ENCODE results near the gene C1orf50.
"Not testable (repeated sequence)": the region's sequence is repeated elsewhere in the genome, so short reads cannot be mapped to it uniquely, and the experiment has no call there.

The C1orf50 gene

DNA sequence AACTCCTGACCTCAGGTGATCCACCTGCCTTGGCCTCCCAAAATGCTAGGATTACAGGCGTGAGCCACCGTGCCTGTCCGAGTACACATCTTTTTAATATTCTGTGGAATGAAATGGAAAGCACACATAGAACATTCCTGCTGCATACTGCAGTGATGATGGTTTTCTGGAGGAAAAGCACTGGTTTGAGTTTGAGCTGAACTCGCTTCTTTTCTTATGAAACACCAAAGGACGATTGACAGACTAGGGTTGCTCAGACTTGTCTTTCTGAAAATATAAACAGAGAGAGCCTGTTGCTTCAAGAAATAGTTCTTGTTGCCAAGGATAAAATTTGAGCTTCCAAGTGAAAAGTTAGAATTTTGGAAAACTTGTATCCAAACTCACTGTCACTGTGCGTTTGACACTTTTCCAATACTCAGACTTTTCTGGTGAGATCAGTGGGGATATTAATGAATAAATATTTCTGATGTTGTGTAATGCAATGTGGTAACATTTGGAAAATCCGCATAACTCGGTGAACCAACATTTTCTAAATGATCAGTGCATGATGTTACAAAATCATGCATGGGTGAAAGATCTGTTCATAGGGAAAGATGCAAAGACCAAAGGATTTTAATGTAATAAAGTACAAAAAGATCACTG is 34.9 kb downstream of the C1orf50 start:
- Histone ChIP-seq H3K9me3 (ENCODE audit: control insufficient read depth in 2 of 2, low read length in 2 of 2) (no peaks in the 10 kb centered on the region), H3K4me3 (ENCODE audit: low read length in 2 of 2) (no peak overlapping the region), H3K27me3 (ENCODE audit: control insufficient read depth in 1 of 2, insufficient read depth in 2 of 2, low read length in 2 of 2) (no peaks in the 10 kb centered on the region), H3K36me3 (ENCODE audit: control insufficient read depth in 2 of 2, insufficient read depth in 2 of 2, low read length in 2 of 2) (peaks cover 3% of the 10 kb centered on the region in 2 donors), H3K4me1 (ENCODE audit: control insufficient read depth, insufficient read depth, low read length) (peaks cover 2% of the 10 kb centered on the region), H3K27ac (ENCODE audit: low read length) (no peak overlapping the region), H3K9ac (ENCODE audit: low read length in 2 of 2) (no peak overlapping the region)

DNA sequence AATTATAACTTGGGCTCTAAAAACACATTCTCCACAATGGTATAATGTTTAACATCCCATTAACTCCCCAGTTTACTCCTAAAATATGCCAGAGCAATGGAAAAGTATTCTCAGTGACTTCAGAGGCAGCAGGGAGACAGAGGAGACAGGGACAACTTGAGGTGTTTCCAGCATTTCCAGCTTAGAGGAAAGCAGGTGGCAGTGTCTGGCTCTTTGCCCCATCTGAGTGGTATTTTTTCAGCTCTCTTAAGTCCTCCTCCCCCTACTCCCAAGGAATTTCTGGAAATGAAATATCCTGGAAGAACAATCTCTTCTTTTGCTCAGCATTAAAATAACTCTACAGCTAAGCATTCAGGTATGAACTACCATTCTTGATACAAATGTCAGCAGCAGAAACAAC is 39.1 kb downstream of the C1orf50 start:
- Histone ChIP-seq H3K9me3 (ENCODE audit: control insufficient read depth in 2 of 2, low read length in 2 of 2) (no peaks in the 10 kb centered on the region), H3K27me3 (ENCODE audit: control insufficient read depth in 1 of 2, insufficient read depth in 2 of 2, low read length in 2 of 2) (no peaks in the 10 kb centered on the region), H3K36me3 (ENCODE audit: control insufficient read depth in 2 of 2, insufficient read depth in 2 of 2, low read length in 2 of 2) (peaks cover 3 to 6% of the 10 kb centered on the region in 2 donors), H3K27ac (ENCODE audit: low read length) (no peak overlapping the region), H3K4me3 (ENCODE audit: low read length in 2 of 2) (no peak overlapping the region), H3K4me1 (ENCODE audit: control insufficient read depth, insufficient read depth, low read length) (peaks cover 2% of the 10 kb centered on the region), H3K9ac (ENCODE audit: low read length in 2 of 2) (no peak overlapping the region)

DNA sequence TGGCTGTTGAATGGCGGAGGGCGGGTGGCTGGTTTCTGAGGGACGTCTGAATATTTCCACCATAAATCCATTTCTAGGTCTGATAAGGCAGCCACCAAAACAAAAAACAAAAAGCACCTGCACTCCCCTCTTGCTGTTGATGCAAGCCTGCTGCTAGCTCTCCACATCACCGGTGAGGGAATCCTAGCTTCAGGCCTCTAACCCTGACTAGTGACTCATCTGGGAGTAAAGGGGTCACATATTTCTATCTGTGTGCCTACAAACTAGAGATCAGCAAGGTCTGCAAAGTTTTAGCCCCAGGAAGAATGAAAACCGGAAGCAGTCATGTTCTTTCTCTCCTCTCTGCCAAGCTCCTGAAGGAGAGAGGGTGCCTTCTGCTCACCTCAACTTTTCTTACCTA is 39.5 kb downstream of the C1orf50 start:
- Histone ChIP-seq H3K36me3 (ENCODE audit: control insufficient read depth in 2 of 2, insufficient read depth in 2 of 2, low read length in 2 of 2) (peaks cover 3 to 9% of the 10 kb centered on the region in 2 donors), H3K4me3 (ENCODE audit: low read length in 2 of 2) (no peak overlapping the region), H3K9ac (ENCODE audit: low read length in 2 of 2) (no peak overlapping the region), H3K27me3 (ENCODE audit: control insufficient read depth in 1 of 2, insufficient read depth in 2 of 2, low read length in 2 of 2) (no peaks in the 10 kb centered on the region), H3K27ac (ENCODE audit: low read length) (no peak overlapping the region), H3K4me1 (ENCODE audit: control insufficient read depth, insufficient read depth, low read length) (peaks cover 2% of the 10 kb centered on the region), H3K9me3 (ENCODE audit: control insufficient read depth in 2 of 2, low read length in 2 of 2) (no peaks in the 10 kb centered on the region)

DNA sequence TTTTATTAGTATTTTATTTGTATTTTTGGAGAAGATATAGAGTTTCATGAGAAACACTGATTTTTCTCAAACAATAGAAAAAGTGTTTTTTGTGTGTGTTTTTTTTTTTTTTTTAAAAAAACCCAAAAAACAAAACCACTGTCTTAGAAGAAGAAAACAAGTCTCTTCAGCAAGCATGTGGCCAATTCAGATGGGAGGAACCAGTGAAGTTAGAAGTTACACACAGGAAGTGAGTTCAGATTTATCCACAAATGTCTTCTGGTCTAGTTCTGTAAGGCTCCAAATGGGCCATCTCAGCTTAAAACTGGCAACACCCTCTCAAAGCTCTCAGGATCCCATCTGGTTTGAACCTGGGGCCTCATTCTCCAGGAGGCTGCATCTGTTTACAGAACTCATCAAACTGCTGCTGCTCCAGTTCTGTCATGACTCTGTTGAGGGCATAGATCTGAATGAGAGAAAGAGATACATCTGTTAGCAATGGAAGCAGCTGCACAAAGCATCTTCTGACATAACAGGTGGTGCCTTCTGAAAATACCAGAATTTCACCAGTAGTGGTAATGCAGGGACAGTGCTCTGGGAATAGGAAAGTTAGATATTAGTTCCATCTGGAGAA is 40.1 kb downstream of the C1orf50 start:
- Histone ChIP-seq H3K27me3 (ENCODE audit: control insufficient read depth in 1 of 2, insufficient read depth in 2 of 2, low read length in 2 of 2) (no peaks in the 10 kb centered on the region), H3K9ac (ENCODE audit: low read length in 2 of 2) (no peak overlapping the region), H3K36me3 (ENCODE audit: control insufficient read depth in 2 of 2, insufficient read depth in 2 of 2, low read length in 2 of 2) (peaks cover 3 to 9% of the 10 kb centered on the region in 2 donors), H3K4me1 (ENCODE audit: control insufficient read depth, insufficient read depth, low read length) (peaks cover 2% of the 10 kb centered on the region), H3K9me3 (ENCODE audit: control insufficient read depth in 2 of 2, low read length in 2 of 2) (no peaks in the 10 kb centered on the region), H3K27ac (ENCODE audit: low read length) (no peak overlapping the region), H3K4me3 (ENCODE audit: low read length in 2 of 2) (no peak overlapping the region)

DNA sequence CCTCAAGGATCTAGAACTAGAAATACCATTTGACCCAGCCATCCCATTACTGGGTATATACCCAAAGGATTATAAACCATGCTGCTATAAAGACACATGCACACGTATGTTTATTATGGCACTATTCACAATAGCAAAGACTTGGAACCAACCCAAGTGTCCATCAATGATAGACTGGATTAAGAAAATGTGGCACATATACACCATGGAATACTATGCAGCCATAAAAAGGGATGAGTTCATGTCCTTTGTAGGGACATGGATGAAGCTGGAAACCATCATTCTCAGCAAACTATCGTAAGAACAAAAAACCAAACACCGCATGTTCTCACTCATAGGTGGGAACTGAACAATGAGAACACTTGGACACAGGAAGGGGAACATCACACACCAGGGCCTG is 47.8 kb downstream of the C1orf50 start:
- not testable (repeated sequence) for H3K9ac ChIP-seq (ENCODE audit: low read length in 2 of 2); H3K9me3 ChIP-seq (ENCODE audit: control insufficient read depth in 2 of 2, low read length in 2 of 2); H3K4me1 ChIP-seq (ENCODE audit: control insufficient read depth, insufficient read depth, low read length)

DNA sequence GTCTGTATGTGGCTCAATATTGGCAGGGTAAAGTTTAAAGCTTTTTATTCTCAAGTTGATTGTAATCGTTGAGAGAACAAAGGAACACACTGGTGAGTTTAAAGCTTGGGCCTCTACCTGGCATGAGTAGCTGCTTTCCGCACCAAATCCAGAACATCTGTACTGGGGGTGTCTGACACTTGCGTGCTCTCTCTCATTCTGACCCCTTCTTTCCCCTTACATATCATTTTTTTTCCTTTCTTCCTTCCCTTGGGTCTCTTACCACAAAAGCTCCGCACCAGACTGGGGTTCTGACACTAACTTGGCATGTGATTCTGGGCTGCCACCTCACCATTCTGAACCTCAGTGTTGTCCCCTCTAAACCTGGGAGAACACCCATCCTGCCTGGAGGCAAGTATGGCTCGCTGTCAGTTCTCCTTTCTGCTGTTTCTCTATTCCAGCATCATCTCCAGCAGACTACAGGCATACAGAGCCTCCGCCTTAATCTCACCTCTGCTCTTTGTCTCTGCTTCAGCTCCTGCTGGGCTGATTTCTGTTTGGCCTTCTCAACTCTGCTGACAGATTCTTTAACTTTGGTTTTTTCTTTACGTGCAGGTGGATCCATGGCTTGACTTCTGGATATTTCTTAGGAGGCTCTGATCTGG is 49.0 kb downstream of the C1orf50 start:
- Histone ChIP-seq H3K4me3 (ENCODE audit: low read length in 2 of 2) (peak overlapping the region; percentile 91 to 96), H3K9me3 (ENCODE audit: control insufficient read depth in 2 of 2, low read length in 2 of 2) (no peaks in the 10 kb centered on the region), H3K9ac (ENCODE audit: low read length in 2 of 2) (peak overlapping the region; percentile 80 to 89), H3K27ac (ENCODE audit: low read length) (peak overlapping the region; percentile 79), H3K4me1 (ENCODE audit: control insufficient read depth, insufficient read depth, low read length) (peaks cover 9% of the 10 kb centered on the region), H3K36me3 (ENCODE audit: control insufficient read depth in 2 of 2, insufficient read depth in 2 of 2, low read length in 2 of 2) (peaks cover 5 to 9% of the 10 kb centered on the region in 2 donors), H3K27me3 (ENCODE audit: control insufficient read depth in 1 of 2, insufficient read depth in 2 of 2, low read length in 2 of 2) (no peaks in the 10 kb centered on the region)

More for the DNA sequence above, 47.8 kb downstream of the C1orf50 start:
- H3K27ac ChIP-seq (ENCODE audit: low read length); H3K4me3 ChIP-seq (ENCODE audit: low read length in 2 of 2); H3K36me3 ChIP-seq (ENCODE audit: control insufficient read depth in 2 of 2, insufficient read depth in 2 of 2, low read length in 2 of 2); H3K27me3 ChIP-seq (ENCODE audit: control insufficient read depth in 1 of 2, insufficient read depth in 2 of 2, low read length in 2 of 2): not testable (repeated sequence)

DNA sequence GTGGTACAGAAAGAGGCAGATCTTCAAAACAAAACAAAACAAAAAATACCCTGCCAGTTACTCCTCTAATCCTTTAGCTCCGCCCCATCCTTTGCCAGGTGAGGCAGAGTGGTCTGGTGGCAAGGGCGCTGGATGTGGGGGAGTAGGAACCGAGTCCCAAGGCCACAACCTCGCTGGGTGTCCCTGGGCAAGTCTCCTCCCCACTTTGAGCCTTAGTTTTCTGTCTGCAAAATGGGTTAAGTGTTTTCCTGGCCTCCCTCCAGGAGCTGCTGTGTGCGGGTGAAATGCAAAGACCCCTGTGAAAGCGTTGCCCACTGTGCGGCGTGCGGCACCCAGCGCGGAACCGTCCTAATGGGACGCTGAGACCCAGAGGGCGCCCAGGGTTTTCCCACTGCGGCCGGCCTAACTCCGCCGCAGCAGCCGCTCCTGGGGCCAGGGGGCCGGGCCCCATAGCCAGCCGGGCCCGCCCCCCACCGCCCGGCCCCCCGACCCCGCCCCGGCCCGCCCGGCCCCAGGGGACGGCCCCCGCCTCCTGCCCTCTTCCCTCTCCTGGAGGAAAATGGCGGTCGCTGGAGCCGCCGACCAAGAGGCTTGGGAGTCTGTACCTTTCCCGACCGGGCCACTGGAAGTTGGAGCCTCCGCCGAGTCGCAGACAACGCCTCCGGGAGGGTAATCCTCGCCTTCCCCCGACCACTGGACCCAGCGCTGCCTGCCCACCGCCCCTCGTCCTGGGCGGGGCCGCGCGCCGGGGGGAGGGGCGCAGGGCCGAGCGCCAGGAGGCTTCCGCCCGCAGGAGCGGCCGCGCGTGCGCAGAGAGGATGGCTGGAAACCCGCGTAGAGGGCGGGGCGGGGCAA is 49.8 kb downstream of the C1orf50 start, which contains the start of the genes ERMAP and SVBP:
ERMAP (plus strand) TSS at position 538 of the 855 bp plus-strand sequence. CDS start 13,327 bp downstream, outside the sequence.
SVBP (minus strand) TSS at position 813 of the 855 bp plus-strand sequence. CDS start 853 bp downstream, outside the sequence.
- H3K27me3 ChIP-seq (ENCODE audit: control insufficient read depth in 1 of 2, insufficient read depth in 2 of 2, low read length in 2 of 2), result no peaks in the 10 kb centered on the region
- H3K4me3 ChIP-seq (ENCODE audit: low read length in 2 of 2), result peak within 1 kb of the TSS; percentile 91 to 96
- H3K9me3 ChIP-seq (ENCODE audit: control insufficient read depth in 2 of 2, low read length in 2 of 2), result no peaks in the 10 kb centered on the region
- H3K27ac ChIP-seq (ENCODE audit: low read length), result peak within 1 kb of the TSS; percentile 90
- H3K4me1 ChIP-seq (ENCODE audit: control insufficient read depth, insufficient read depth, low read length), result peaks cover 9% of the 10 kb centered on the region
- peaks cover 5% of the 10 kb centered on the region in 2 donors for H3K36me3 ChIP-seq (ENCODE audit: control insufficient read depth in 2 of 2, insufficient read depth in 2 of 2, low read length in 2 of 2)
- peak within 1 kb of the TSS; percentile 89 to 90 for H3K9ac ChIP-seq (ENCODE audit: low read length in 2 of 2)

DNA sequence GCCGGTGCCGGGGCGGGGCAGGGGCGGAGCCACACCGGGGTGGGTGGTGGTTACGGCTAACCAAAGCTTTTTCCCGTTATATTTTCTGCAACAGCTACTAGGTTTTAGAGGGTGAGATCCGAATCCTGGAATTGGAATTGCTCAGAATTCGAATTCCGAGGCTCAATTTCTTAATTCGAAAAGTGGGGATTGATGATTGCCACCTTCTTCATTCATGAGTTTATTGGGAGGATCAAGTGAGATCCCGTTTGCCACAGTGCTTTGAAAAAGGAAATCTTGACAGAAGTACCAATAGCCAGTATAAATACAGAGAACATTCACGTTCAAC is 50.4 kb downstream of the C1orf50 start:
- Histone ChIP-seq H3K36me3 (ENCODE audit: control insufficient read depth in 2 of 2, insufficient read depth in 2 of 2, low read length in 2 of 2) (peaks cover 5% of the 10 kb centered on the region in 2 donors), H3K27me3 (ENCODE audit: control insufficient read depth in 1 of 2, insufficient read depth in 2 of 2, low read length in 2 of 2) (no peaks in the 10 kb centered on the region), H3K4me1 (ENCODE audit: control insufficient read depth, insufficient read depth, low read length) (peaks cover 9% of the 10 kb centered on the region), H3K27ac (ENCODE audit: low read length) (peak overlapping the region; percentile 90), H3K9me3 (ENCODE audit: control insufficient read depth in 2 of 2, low read length in 2 of 2) (no peaks in the 10 kb centered on the region), H3K9ac (ENCODE audit: low read length in 2 of 2) (peak overlapping the region; percentile 3 to 68), H3K4me3 (ENCODE audit: low read length in 2 of 2) (peak overlapping the region; percentile 68 to 83)

DNA sequence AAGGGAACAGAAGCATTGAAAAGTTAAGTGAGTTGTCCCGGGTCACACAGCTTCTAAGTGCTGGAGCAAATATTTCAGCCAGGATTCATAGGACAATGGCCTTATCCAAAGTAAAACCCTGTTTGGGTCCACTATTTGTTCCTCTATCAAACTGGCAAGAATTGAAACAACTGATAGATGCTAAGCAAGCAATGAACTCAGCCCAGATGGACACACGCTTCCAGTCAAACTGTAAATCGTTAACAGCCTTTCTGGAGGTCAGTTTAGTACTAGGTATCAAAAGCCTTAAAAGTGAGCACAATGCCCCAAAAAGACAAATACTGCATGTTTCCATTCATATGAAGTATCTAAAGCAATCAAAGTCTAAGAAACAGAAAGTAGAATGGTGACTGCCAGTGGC is 50.9 kb downstream of the C1orf50 start:
- no peak overlapping the region for H3K27ac ChIP-seq (ENCODE audit: low read length)
- no peaks in the 10 kb centered on the region for H3K27me3 ChIP-seq (ENCODE audit: control insufficient read depth in 1 of 2, insufficient read depth in 2 of 2, low read length in 2 of 2)
- peak overlapping the region in 1 of 2 donors; percentile 68 for H3K9ac ChIP-seq (ENCODE audit: low read length in 2 of 2)
- peaks cover 9% of the 10 kb centered on the region for H3K4me1 ChIP-seq (ENCODE audit: control insufficient read depth, insufficient read depth, low read length)
- peaks cover 5% of the 10 kb centered on the region in 2 donors for H3K36me3 ChIP-seq (ENCODE audit: control insufficient read depth in 2 of 2, insufficient read depth in 2 of 2, low read length in 2 of 2)
- peak overlapping the region; percentile 68 to 83 for H3K4me3 ChIP-seq (ENCODE audit: low read length in 2 of 2)
- no peaks in the 10 kb centered on the region for H3K9me3 ChIP-seq (ENCODE audit: control insufficient read depth in 2 of 2, low read length in 2 of 2)

DNA sequence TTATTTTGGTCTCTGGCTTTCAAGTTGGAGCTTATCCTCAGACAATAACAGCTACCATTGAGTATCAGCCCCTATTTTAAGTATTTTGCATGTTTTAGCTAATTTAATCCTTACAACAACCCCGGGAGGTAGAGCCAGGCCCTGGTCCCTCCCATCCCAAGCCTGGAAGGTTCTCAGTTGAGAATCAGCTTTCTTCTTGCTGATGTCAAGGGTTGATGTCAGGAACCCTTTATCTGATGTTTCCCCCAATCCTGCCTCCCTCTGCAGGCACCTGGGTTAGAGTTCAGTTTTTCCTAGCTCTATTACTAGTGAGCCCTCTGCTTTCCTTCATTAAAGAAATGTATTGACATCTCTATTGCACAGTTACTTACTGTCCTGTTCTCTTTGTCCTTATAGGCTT is 53.8 kb downstream of the C1orf50 start:
- no peak overlapping the region for H3K9ac ChIP-seq (ENCODE audit: low read length in 2 of 2)
- no peaks in the 10 kb centered on the region for H3K9me3 ChIP-seq (ENCODE audit: control insufficient read depth in 2 of 2, low read length in 2 of 2)
- H3K27me3 ChIP-seq (ENCODE audit: control insufficient read depth in 1 of 2, insufficient read depth in 2 of 2, low read length in 2 of 2), result no peaks in the 10 kb centered on the region
- H3K36me3 ChIP-seq (ENCODE audit: control insufficient read depth in 2 of 2, insufficient read depth in 2 of 2, low read length in 2 of 2), result peaks cover 0 to 3% of the 10 kb centered on the region in 2 donors
- no peak overlapping the region for H3K4me3 ChIP-seq (ENCODE audit: low read length in 2 of 2)
- peaks cover 8% of the 10 kb centered on the region for H3K4me1 ChIP-seq (ENCODE audit: control insufficient read depth, insufficient read depth, low read length)
- no peak overlapping the region for H3K27ac ChIP-seq (ENCODE audit: low read length)
